HG03097 (cell line): ENCODE data around the gene NUP98.
"Not testable (repeated sequence)": the region's sequence is repeated elsewhere in the genome, so short reads cannot be mapped to it uniquely, and the experiment has no call there.

Source experiments
- ATAC-seq: cut with Tn5 transposase; IDR thresholded peaks from one replicate; pipeline ENCODE4 v1.9.1; 2021; ENCODE audit not compliant: unreplicated experiment, low FRiP score

Gene NUP98

DNA sequence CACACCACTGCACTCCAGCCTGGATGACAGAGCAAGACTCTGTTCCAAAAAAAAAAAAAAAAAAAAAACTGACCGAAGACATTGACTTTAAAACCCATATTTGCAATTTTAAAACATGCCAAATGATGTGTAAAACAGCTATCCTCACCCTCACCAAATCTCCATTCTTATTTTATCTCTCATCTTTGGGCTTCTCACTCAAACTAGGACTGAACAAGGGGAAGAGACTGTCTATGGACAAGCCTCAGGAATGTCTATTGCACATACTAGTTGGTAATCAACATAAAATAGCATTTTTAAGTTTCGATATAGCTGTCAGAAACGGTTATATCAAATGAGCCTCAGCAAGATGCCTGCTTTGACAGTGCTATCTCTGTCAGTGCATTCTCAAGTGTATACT is 118.3 kb downstream of the NUP98 start:
- no peak for ATAC-seq

- ATAC-seq: no peak
Measured at GRCh38 chr11:3675971-3676370, 121.4 kb downstream of the NUP98 start.

GRCh38 chr11:3674189-3674588 is 123.2 kb downstream of the NUP98 start:
- ATAC-seq: no peak

DNA sequence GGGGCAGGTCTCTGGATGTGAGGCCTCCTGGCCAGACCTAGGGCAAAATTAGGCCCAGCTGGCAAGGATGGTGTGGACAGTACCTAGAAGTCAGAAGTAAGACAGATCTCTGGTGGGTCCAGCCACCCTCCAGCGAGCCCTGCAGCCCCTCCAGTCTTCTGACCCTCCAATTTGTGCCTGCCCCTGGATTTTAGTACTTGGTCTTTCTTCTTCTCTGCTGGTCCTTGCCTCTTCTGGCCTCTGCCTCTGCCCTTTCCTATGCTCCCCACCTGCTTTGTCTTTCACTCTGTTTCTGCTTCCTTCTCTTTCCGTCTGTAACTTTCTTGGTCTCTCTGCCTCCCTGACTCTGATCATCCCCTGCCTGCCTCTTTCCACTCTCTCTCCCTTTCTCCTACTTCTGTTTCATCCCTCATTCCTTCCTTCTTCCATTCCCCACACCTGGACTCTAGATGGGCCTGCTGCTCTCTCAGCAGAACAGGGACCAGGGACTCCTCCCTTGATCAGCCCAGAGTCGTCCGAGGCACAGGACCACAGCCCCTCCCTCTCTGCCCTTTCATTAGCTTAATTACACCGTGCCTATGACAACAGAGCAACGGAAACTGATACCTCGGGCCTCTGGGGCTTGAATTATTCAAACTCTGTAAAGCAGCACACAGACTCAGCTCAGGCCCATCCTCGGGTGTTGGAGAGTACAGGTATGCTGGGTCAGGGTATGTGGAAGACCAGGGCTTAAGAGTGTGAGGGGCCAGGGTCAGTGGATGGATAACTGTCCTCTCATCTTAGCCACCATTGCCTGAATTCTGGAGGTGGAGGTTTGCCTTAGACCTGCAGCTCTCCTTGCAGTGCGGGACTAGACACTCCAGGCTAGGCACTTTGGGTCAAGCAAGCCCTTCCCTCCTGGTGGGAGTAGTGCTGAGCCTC is 125.8 kb downstream of the NUP98 start, which contains the start of gene CHRNA10:
Gene CHRNA10, minus strand, starts transcription at position 51 of the 921 bp plus-strand sequence. CDS start 72 bp downstream, outside the sequence.
- ATAC-seq: no peak

DNA sequence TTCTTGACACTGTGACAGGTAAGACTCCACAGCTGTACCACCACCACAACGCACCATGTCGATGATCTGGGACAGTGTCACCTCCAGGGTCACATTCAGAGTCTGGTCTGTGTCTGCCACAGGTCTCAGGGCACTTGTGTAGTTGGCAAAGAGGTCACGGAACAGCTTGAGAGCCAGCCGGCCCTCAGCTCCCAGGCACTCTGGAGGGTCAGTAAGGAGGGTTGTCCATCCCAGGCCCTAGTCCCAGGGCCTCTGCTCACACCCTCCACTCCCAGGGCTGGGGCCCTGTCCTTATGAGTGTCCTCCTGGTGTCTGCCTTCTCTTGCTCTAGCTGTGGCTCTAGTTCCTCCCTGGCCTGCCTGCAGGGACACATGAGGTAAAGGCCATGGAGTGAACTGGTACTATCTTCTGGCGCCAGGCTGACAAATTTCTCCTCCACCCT is 127.6 kb downstream of the NUP98 start:
- ATAC-seq: no peak

DNA sequence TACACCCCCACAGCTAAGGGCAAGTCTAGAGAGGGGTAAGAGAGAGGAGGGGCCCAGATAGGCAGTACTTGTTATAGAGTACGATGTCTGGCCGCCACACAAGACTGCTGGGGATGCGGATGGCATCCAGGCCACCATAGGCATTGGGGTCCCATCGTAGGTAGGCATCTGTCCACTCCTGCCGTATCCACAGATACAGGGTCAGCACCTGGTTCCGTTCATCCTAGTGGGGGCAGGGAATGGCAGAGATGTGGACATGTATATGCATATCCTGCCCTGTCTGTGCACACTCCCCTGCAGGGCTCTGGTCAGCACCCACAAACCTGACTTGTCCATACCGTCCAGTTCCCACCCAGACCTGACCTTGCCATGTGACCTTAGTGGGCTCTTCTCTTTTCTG is 128.2 kb downstream of the NUP98 start:
- no peak for ATAC-seq

- ATAC-seq: no peak
Measured at GRCh38 chr11:3667149-3668035, 130.0 kb downstream of the NUP98 start.

- ATAC-seq: no peak
Measured at GRCh38 chr11:3666023-3666530, 131.3 kb downstream of the NUP98 start.

DNA sequence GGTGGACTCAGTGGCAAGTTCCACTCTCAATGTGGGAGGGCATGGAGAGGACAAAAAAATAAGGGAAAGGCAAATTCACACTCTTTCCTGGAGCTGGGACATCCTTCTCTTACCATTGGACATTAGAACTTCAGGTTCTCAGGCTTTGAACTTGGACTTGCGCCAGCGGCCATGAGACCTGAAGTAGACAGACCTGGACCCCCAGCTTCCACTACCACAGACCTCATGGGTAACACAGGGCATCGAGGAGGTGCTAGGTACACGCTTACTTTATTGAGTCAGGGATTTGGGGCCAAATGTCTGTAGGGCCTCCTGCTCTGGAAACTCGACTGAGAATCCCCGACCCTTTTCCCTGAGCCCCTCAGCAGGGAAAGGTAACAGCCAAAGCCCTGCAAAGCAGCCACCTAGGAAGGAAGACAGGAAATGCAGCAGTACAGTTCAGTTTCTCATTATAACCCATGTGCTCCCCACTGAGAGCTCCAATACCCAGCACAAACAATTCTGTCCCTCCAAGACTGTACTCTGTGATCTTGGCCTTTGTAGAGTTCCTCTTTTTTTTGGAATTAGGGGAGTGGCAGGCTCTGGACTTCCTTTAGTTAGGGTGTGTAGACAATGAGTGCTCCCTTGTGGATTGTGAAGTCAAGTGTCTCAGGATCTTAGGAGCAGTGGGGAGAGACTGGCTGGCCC is 131.9 kb downstream of the NUP98 start:
- ATAC-seq: no peak

GRCh38 chr11:3664032-3664630 is 133.2 kb downstream of the NUP98 start:
- no peak for ATAC-seq

GRCh38 chr11:3662856-3663255 is 134.5 kb downstream of the NUP98 start:
- no peak for ATAC-seq

DNA sequence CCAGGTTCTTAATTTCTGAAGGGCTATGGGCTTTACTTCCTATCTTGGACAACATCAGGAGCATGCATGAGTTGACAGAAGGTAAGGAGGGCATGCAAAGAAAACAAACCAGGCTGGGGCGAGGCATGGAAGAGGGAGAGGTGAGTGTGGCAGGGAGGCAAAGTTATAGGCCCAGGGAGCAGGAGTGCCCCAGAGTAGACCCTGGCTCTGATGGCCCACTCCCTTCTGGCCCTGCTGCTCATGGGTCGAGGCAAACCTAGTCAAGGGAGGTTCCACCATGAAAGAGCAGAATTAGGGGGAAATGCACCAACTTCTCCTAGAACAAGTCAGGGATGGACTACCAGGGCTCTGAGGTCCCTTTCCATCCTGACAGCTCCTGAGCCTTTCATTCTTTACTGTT is 136.4 kb downstream of the NUP98 start:
- no peak for ATAC-seq

DNA sequence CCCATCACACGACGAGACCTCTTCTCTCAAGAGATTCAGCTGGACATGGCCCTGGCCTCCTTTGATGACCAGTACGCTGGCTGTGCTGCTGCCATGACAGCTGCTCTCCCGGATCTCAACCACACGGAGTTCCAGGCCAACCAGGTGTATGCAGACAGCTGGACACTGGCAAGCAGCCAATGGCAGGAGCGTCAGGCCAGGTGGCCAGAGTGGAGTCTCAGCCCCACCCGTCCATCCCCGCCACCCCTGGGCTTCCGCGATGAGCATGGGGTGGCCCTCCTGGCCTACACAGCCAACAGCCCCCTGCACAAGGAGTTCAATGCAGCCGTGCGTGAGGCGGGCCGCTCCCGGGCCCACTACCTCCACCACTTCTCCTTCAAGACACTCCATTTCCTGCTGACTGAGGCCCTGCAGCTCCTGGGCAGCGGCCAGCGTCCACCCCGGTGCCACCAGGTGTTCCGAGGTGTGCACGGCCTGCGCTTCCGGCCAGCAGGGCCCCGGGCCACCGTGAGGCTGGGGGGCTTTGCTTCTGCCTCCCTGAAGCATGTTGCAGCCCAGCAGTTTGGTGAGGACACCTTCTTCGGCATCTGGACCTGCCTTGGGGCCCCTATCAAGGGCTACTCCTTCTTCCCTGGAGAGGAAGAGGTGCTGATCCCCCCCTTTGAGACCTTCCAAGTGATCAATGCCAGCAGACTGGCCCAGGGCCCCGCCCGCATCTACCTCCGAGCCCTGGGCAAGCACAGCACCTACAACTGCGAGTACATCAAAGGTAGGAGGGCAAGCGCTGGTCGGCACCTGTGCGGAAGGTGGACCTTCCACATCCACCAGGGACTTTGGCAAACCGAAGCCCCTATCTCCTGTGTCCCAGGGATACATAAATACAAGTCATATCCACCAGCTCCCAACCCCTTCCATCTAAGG is 137.5 kb downstream of the NUP98 start:
- no peak for ATAC-seq

- no peak for ATAC-seq
Measured at GRCh38 chr11:3658252-3658651, 139.1 kb downstream of the NUP98 start.

DNA sequence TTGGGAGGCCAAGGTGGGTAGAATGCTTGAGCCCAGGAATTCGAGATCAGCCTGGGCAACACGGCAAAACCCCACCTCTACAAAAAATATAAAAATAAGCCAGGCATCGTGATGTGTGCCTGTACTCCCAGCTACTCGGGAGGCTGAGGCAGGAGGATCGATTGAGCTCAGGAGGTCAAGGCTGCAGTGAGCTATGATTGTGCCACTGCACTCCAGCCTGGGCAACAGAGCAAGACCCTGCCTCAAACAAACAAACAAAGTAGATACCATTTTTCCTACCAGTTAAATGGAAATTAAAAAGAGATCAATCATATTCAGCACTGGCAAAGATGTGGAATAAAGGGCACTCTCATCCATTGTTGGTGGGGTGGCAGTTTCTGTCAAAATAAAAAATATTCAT is 140.0 kb downstream of the NUP98 start:
- ATAC-seq: not testable (repeated sequence)

DNA sequence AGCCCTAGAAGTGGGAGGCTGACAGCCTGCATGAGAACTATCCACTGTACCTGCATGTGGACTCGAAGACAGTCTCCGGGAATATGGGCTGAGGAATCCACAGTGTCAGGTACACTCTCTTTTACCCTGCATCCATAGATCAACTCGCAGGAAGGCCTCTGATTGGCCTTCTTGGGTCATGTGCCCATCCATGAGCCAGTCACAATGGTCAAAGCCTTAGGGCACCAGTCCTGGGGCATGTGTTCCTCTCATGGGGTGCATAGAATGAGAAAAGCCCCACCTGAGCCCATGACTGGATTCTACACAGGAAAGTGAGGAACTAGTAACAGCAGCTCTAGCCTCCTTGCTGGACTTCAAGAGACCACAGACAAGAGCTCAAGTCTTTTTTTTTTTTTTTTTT is 141.8 kb downstream of the NUP98 start:
- no peak for ATAC-seq

- ATAC-seq: not testable (repeated sequence)
Measured at GRCh38 chr11:3652514-3652913, 144.8 kb downstream of the NUP98 start.

DNA sequence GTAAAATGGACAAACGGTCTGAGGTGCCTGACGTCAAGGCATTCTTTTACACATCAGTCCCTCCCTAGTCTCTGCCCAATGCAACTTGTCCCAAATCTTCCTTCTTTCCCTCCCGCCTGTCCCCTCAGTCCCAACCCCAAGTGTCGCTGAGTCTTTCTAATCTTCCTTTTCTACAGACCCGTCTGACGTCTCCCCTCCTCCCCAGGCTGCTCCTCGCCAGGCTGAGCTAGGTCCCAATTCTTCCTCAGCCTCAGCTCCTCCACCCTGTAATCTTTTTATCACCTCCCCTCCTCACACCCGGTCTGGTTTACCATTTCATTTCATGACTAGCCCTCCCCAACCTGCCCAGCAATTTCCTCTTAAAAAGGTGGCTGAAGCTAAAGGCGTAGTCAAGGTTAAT is 148.0 kb downstream of the NUP98 start:
- not testable (repeated sequence) for ATAC-seq

DNA sequence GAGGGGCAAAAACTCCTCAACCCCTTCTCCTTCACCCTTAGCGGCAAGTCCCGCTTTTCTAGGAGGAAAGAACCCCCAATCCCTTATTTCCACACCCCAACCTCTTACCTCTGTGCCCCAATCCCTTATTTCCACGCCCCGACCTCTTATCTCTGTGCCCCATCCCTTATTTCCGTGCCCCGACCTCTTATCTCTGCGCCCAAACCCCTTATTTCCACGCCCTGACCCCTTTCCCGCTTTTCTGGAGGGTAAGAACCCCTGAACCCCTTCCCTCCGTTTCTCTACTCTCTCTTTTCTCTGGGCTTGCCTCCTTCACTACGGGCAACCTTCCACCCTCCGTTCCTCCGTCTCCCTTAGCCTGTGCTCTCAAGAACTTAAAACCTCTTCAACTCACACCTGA is 148.5 kb downstream of the NUP98 start:
- ATAC-seq: not testable (repeated sequence)
